NCI-H510A (cell line): Measurements from ENCODE around the gene KIF19.
"Not testable (repeated sequence)": the region's sequence is repeated elsewhere in the genome, so short reads cannot be mapped to it uniquely, and the experiment has no call there.

Experiments
- DNase-seq: peaks from one replicate; lab custom pipeline; 2025; lab: John Stamatoyannopoulos, UW

The KIF19 gene

GRCh38 chr17:74325743-74326379, at the start of gene KIF19:
TSS of gene KIF19 (plus strand) at chr17:74326226. CDS start at chr17:74326350, 124 bp downstream.
- DNase-seq = peak; percentile 74

- no peak for DNase-seq
These were observed 49.5 kb upstream of the KIF19 start for GRCh38 chr17:74276541-74277009.

GRCh38 chr17:74277935-74278334, 48.1 kb upstream of the KIF19 start:
- no peak for DNase-seq

- not testable (repeated sequence) for DNase-seq
These were observed 46.4 kb upstream of the KIF19 start for GRCh38 chr17:74279617-74280016.

GRCh38 chr17:74280093-74280513, 45.9 kb upstream of the KIF19 start:
- DNase-seq = no peak

GRCh38 chr17:74281799-74282198, 44.2 kb upstream of the KIF19 start:
- DNase-seq = no peak

GRCh38 chr17:74282274-74282586, 43.8 kb upstream of the KIF19 start:
- DNase-seq = not testable (repeated sequence)

GRCh38 chr17:74282587-74283370, 43.2 kb upstream of the KIF19 start:
- DNase-seq = no peak

GRCh38 chr17:74283371-74283673, 42.7 kb upstream of the KIF19 start:
- DNase-seq = no peak

GRCh38 chr17:74287031-74287602, 38.9 kb upstream of the KIF19 start:
- DNase-seq = no peak

- no peak for DNase-seq
These were observed 37.2 kb upstream of the KIF19 start for GRCh38 chr17:74288785-74289184.

GRCh38 chr17:74289688-74290087, 36.3 kb upstream of the KIF19 start:
- DNase-seq = no peak

GRCh38 chr17:74290340-74290739, 35.7 kb upstream of the KIF19 start:
- DNase-seq = no peak

GRCh38 chr17:74292495-74292894, 33.5 kb upstream of the KIF19 start:
- DNase-seq = no peak

- DNase-seq = no peak
These were observed 30.1 kb upstream of the KIF19 start for GRCh38 chr17:74295625-74296547.

GRCh38 chr17:74296548-74296936, 29.5 kb upstream of the KIF19 start:
- DNase-seq = no peak

- DNase-seq = no peak
These were observed 28.1 kb upstream of the KIF19 start for GRCh38 chr17:74297941-74298340.

- no peak for DNase-seq
These were observed 27.2 kb upstream of the KIF19 start for GRCh38 chr17:74298778-74299177.

GRCh38 chr17:74299226-74300009, 26.6 kb upstream of the KIF19 start:
- no peak for DNase-seq

- no peak for DNase-seq
These were observed 22.7 kb upstream of the KIF19 start for GRCh38 chr17:74303305-74303704.

GRCh38 chr17:74304184-74304583, 21.8 kb upstream of the KIF19 start:
- no peak for DNase-seq
